Activated T-cell treated with anti-CD3 and anti-CD28 coated beads for 4 hours (primary cell): Measurements from ENCODE around the gene GLT8D2.

Experiments
- DNase-seq: peaks from one replicate; pipeline ENCODE4 v3.0.0-alpha.2; 2020

GLT8D2 gene, protein sequence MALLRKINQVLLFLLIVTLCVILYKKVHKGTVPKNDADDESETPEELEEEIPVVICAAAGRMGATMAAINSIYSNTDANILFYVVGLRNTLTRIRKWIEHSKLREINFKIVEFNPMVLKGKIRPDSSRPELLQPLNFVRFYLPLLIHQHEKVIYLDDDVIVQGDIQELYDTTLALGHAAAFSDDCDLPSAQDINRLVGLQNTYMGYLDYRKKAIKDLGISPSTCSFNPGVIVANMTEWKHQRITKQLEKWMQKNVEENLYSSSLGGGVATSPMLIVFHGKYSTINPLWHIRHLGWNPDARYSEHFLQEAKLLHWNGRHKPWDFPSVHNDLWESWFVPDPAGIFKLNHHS

DNA sequence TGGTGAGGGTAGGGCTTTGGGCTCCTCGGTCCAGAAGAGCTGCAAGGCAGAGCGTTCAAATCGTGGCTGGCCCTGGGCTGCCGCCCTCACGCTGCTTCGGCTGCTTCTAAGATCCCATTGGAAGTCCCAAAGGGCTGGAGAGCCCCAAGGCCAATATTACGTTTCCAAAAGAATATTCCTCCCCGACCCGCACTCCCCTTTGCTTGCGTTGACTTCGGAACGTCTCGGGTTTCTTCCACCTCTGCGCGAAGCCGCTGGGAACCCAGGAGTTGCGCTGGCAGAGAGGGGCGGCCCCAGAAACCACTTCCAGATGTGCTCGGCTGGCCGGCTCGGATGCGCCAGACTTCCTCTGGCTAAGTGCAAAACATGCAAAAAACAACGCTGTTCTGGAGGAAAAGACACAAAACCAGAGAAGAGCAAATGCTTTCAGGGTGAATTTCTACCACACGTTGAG, at the start of gene GLT8D2:
Gene GLT8D2 (minus strand): TSS at position 285 of the 454 bp plus-strand sequence. CDS start 30,539 bp downstream, outside the sequence.
- no peak for DNase-seq

DNA sequence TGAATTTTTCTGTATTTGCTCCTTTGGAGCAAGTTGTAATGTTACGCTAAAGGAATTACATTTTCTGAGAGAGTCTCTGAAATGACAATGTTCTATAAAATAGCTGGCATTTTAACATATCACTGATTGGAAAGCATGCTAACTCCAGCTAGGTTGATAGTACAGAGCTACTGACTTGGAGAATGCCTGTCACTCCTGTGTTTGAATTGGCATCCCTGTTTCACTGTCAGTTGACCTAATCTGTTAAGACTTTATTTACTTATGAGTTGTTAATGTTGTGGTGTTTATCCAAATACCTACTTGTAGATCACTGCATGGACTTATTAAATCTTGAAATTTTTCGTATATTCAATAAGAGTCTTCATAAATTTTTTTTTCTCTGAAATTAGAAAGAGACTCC, 48.0 kb upstream of the GLT8D2 start:
- no peak for DNase-seq

DNA sequence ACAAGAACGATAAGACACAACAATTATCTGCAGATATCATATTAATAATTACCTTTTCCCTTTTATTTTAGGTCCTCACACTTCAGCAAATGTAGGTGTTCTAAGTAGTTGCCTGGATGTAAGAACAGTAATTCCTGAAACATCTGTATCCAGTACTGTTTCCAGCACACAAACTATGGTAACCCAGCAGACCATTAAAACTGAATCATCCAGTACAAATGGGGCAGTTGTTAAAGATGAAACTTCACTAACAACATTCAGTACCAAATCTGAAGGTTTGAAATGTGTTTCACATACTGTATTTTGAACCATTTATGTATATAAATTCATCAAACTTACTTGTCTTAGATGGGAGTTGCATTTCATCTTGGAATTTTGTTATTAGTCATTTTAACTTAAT, 45.3 kb upstream of the GLT8D2 start:
- no peak for DNase-seq

DNA sequence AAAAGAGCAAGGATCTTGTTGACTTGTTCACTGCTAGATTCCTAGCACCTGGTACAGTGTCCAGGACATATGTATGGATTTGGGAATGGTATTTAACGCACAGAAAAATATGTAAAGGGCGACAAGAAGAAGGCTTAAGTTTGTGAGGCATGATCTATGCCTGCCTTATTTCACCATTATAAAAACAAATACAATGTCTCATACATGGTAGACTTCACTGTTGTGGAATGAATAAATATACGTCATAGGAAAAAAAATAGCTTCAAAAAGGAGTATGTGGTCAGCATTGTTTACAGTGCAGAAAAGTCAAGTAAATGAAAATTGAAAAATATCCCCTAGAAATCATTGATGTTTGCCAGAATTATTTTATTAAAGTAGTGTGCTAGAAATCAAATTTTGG, 44.3 kb upstream of the GLT8D2 start:
- DNase-seq: no peak

DNA sequence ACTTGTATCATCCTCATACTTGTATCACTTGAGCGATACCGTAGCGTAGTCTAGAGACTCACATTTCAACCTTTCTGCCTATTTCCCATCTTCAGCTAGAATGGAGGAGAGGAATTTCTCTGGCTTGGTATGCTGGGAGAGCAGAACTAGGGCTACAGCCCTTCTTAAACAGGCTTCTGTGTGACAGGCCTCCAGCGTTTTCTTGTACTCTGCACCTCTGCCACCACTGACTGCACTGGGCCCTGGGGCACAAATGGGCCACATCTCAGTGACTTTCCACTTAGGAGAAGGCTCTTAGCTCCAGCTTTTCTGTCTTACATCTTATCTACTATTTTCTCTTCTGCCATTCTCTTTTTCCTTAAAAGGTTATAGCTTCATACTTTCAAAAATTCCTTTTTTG, 41.1 kb upstream of the GLT8D2 start:
- no peak for DNase-seq

DNA sequence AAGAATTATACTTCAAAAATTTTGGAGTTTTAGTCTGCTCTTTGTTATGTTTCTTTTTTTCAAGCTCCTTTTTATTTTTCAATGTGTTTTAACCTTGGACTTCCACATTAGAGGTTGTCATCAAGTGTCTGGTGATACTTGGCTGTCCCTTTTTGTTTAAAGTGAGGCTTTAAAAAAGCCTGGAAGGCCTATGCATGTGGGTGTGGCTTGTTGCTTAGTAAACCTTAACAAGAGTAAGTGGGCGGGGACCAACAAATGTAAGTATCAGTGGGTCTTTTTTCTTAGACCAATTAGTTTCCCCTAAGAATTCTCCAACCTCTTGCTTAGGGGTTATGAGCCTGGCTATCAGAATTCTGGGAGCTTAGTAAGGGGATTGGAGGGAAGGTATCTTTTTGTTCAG, 40.7 kb upstream of the GLT8D2 start:
- no peak for DNase-seq

DNA sequence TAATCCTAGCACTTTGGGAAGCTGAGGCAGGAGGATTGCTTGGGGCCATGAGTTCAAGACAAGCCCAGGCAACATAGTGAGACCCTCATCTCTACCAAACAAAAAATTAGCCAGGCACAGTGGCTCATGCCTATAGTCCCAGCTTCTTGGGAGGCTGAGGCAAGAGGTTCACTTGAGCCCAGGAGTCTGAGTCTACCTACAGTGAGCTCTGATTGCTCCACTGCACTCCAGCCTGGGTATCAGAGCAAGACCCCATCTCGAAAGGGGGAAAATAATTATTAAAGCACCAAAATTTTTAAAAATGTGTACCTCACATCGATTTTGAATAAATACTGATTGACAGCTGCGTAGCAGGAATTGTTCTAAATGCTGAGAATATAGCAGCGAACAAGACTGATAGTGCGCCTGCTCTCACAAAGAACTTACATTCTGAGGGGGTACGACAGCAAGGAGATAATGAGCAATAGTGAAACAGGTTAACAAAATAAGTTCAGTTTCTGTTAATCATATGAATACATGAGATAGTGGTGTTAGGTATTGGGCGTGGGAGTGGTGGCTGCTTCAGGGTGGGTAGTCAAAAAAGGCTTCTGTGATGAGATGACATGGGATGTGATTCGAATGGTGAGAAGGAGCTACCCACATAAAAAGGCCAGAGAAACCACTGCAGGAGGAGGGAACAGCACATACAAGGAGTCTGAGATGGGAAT, 33.9 kb upstream of the GLT8D2 start:
- no peak for DNase-seq

DNA sequence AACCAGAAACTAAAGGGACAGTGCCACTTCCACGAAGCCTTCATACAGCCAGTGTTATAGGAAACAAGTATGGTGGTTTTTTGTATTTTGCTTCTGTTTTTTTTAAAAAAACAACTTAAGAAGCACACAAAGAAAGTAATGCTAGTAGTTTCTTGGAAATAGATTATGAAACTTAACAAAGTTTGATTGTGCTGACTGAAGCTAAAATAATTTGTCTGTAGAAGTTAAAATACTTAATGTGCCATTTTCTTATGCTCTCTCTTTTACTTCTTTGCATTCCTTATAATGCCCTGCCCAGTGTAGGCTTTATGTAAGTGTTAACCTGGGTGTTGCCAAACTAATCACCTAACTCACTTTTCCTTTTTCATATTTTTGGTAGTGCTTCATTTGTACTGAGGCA, 30.8 kb upstream of the GLT8D2 start:
- DNase-seq: no peak

DNA sequence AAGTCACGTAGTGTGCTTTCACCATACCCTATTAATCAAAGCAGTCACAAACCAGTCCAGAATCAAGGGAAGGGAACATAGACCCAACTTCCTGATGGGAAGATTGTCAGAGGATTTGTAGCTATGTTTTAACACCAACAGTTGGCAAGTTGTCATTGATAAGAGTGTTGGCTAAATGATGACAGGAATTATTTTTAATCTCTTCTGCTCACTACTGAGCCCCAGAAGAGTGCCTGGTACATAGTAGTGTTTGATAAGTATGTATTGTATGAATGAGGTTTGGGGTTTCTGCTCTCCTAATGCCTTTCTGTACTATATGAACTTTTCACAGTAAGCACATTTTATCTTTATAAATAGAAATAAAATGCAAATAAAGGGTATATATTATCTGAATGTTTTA, 29.0 kb upstream of the GLT8D2 start:
- no peak for DNase-seq

DNA sequence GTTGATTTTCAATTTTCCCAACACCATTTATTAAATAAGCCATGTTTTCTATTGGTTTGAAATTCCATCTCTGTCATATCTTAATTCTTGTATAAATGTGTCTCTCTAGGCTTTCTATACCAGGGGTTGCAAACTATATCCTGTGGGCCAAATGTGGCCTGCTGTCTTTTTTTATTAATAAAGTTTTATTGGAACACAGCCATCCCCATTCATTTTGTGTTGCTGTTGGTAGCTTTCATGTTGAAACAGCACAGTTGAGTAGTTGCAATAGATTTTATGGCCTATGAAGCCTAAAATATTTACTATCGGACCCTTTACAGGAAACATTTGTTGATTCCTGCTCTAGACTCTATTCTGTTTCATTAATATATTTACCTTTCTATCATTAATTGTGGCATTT, 23.7 kb upstream of the GLT8D2 start:
- DNase-seq: no peak

DNA sequence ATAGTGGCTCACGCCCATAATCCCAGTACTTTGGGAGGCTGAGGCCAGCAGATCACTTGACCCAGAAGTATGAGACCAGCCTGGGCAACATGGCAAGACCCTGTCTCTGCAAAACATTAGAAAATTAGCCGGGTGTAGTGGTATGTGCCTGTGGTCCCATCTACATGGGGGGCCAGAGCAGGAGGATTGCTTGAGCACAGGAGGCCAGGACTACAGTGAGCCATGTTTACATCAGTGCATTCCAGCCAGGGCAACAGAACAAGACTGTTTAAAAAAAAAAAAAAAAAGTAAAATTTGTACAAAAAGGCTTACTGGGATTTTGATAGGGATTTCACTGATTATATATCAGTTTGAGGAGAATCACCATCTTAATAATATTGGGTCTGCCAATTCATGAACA, 22.1 kb upstream of the GLT8D2 start:
- no peak for DNase-seq

DNA sequence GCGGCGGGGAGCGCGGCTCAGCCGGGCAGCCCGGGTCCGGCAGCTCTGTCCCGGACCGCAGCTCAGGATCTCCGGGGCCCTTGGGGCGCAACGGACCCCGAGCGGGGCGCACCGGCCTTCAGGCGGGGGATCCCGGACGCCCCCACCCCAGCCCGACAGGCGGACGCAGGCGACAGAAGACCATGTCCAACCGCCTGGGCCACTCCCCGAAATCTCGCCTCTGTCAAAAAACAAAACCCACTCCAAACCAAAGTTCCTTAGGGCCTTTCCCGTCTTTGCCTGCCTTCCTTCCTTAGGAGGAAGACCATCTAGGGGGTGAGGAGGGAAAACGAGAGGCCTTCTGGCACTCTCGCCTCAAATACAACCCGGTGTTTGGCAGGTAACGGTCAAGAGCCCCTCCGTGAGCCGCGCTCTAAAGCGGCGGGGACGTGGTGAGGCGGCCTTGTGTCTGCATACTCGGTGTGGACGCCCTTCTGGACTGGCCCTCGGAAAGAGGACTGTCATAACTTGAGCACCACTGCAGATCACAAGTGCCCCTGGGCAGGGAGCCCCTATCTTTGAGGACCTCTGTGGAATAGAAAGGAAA, 14.9 kb upstream of the GLT8D2 start:
- no peak for DNase-seq

DNA sequence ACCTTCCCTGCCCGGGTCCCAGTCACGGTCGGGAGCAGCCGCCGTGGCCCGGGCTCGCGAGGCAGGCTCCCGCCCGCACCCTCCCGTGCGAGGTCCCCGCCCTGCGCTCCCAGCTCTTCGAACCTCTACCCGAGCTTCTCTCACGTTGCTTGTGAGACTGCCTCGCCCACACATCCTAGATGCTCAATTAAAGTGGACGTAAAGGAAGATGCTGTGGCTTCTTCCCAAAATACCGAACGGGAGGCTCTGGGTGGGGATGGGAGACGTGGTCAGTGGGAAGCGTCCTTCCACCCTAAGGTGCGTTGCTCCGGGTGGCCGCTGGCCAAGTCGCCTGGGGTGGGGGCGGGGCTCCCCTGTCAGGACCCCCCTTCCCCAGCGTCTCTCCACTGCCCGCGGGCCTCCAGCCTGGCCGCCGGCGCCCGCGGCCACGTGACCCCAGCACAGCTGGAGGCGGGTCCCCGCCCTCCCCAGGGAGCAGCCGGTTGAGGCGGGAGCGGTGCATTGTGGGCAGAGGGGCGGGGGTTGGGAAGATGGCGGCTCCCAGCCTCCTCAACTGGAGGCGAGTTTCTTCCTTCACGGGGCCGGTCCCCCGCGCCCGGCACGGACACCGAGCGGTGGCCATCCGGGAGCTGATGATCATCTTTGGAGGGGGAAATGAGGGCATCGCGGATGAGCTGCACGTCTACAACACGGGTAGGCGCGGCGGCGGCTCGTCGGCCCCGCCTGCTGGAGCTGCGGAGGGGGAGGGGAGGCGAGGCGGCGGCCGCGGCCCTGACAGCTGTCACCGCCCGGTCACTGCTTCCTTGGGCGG, 14.2 kb upstream of the GLT8D2 start, which contains the start of gene HCFC2:
Gene HCFC2 (plus strand): TSS at position 501 of the 811 bp plus-strand sequence. CDS start 30 bp downstream, at position 531.
- peak; percentile 84 for DNase-seq

DNA sequence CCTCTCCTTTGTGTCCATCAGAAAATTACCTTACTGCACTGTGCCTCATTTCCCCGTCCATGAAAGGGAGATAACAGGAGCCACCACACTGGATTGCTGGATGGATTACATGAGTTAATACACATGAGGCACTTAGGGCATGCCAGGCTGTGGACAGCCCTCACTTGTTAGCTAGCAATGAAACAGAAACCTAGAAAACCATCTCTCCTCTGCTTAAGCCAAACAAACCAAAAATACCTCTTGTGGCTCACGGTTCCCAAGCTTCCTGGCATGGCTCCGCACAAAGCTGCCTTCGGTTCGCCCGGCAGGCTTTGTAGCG, 13.7 kb upstream of the GLT8D2 start:
- no peak for DNase-seq

DNA sequence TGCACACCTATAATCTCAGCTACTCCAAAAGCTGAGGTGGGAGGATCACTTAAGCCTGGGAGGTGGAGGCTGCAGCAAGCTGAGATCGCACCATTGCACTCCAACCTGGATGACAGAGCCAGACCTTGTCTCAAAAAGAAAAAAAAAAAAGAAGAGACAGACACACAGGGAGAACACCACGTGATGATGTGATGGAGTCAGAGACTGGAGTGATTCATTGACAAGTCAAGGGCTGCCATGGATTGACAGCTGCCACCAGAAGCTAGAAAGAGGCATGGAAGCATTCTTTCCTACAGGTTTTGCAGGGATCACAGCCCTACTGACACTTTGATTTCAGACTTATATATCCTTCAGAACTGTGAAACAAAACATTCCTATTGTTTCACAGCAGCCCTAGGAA, 10.8 kb upstream of the GLT8D2 start:
- DNase-seq: no peak

DNA sequence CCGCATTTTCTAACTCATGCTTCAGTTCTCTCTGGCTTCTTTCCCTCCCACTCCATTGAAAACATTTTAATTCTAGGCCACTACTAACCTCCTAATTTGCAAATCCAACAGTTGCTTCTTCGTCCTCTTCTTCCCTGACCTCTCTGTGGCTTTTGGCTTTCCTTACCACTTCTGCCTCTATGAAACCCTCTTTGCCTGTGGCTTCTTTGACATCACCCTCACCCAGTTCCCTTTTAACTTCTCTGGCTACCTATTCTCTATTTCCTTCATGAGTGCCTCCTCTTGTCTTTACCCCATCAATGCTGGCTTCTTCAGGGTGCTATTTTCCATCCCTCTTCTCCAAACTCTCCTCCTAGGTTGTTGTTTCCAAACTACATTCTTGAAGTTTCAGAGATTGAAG, 10.0 kb upstream of the GLT8D2 start:
- no peak for DNase-seq

DNA sequence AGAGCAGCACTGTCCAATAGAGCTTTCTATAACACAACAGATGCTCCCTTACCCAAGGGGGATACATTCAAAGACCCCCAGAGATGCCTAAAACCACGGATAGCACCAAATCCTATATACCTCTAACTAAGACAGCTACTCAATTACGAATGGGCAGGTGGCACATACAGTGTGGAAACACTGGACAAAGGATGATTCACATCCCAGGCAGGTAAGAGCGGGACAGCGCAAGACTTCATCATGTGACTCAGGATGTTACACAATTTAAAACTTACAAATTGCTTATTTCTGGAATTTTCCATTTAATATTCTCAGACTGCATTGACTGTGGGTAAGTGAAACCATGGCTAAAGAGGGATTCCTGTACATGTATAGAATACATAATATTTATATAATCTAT, 8.8 kb upstream of the GLT8D2 start:
- DNase-seq: no peak

DNA sequence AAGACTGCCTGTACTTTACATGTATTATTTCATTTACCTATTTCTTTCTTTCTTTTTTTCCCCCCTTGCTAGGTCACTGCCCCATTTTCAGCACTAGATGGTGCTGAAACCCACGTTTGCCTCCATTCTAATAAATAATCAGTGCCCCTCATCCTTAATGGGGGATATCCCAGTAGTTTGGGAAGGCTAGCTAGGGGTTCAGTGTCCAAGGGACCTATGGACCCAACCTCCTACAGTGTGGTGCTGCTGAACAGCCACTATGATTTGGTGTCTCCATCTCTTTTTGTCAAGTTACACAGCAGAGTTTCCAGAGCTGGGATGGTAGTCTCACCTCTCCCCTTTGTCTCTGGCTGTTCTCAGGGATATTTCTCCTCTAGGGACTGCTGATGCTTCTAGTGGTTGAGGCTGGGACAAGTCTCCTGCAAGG, 7.8 kb upstream of the GLT8D2 start:
- DNase-seq: no peak

DNA sequence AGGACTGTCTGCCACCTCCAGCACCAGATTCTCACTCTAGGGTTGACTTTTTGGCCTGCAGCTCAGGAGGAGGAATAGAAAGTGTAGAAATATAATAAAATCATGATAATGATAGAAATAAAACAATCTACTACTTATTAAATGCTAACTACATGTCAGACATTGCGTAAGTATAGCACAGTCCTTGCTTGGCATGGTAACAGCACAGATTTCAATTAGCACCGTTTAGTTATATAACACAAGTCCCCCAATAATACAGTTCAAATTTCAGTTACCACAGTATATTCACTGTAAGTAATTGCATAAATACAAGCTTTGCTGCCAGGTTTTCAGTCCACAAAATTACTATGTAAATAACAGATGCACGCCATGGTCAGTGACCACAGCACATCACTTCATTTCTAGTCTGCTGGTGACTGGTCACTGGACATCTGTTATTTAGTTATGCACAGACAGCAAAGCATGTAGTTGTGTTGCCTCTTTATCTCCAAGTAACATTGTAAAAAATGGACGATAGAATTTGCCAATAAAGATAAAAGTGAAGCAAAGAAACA, 6.5 kb upstream of the GLT8D2 start:
- DNase-seq: no peak

DNA sequence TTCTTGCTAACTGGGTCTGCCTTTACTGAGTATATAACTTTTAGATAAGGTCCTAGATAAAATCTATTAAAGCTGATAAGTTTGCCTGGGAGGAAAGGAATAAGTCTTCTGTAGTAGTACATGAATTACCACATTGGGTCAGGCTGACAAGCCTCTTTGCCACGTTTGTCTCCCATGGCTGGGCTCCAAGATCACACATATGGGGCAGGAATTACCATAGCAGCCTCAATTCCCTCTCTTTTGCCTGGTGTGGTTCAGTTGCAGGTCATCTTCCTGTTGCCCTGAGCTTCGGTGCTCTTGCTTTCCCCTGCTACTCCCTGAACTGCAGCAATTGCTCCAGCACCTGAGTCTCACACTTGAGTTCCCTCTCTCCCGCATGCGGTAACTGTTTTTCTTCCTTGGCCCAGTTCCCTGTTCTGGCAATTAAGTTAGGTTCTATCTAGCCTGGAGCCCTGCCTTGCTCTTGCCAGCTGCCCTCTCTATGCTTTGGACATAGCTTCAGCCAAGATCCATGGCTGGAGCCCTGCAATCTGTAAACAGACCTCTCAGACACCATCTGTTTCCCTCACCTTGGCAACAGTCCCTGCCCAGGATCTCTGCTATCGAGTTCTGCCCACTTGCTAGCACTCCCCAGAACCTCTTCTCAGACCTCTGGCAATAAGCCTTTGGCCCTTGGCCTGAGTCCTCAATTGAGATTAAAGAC, 5.8 kb upstream of the GLT8D2 start:
- DNase-seq: no peak

DNA sequence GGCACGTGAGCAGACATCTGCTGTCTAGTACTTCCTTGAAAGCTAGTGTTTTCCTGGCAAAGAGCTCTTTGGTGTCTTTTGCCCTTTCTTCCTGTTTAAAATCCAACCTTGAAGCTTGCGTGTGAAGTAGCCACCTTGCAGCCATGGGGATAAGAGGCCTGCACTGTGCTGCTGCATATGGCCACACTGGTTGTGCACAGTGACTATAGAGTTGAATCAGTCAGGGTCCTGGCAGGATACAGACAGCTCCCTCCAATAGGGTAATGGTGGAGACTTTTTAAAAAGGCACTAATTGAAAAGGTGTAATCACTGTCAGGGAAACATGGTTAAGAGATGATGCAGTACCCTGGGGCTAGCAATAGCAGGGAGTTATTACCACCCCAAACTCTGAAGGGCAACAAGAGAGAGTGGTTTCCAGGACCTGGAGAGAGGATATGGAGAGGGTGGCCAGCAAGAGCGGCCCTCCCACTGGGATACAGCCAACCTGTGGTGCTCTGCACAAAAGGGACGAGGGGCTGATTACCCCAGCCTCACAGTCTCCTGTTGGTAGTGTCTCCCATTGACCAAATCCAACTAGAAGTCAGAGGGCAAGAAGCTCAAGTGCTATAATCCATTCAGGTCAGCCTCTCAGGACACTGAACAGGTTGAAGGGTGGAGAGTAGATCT, 4.8 kb upstream of the GLT8D2 start:
- no peak for DNase-seq

DNA sequence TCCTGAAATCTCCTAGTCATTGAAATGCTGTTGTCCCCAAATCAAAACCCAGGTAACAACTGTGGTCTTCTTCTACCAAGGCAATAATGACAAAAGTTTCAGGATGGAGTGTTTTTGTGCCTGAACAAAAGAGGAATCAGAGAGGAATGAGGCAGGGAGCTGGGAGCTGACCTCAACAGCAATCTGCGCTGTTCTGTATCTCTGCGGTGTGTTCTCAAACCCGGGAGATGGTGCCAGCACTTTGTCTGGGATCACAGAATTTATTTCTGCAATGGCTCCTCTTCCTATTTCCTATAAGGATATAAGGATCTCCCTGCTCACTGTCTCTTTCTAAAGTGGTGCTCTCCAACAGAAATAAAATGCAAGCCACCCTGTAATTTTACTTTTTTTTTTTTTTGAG, 449 bp upstream of the GLT8D2 start:
- no peak for DNase-seq
